HuH-7.5 (cell line): ENCODE measurements around the gene DAB1.
"Not testable (repeated sequence)": the region's sequence is repeated elsewhere in the genome, so short reads cannot be mapped to it uniquely, and the experiment has no call there.

Experiments used
- DNase-seq: peaks from one replicate; pipeline ENCODE4 v3.0.0; 2011; ENCODE audit warnings: low spot score

DAB1 gene

GRCh38 chr1:57270927-57271698 is 152.7 kb downstream of the DAB1 start:
- DNase-seq, result no peak

GRCh38 chr1:57269630-57270225 is 154.1 kb downstream of the DAB1 start:
- no peak for DNase-seq

GRCh38 chr1:57265104-57265503 is 158.8 kb downstream of the DAB1 start:
- no peak for DNase-seq

GRCh38 chr1:57262472-57262871 is 161.4 kb downstream of the DAB1 start:
- DNase-seq, result no peak

- DNase-seq, result no peak
Observed at GRCh38 chr1:57258557-57259325, 165.1 kb downstream of the DAB1 start.

GRCh38 chr1:57255945-57256344 is 167.9 kb downstream of the DAB1 start:
- no peak for DNase-seq

- no peak for DNase-seq
Observed at GRCh38 chr1:57254022-57254421, 169.8 kb downstream of the DAB1 start.

GRCh38 chr1:57252597-57253294 is 171.1 kb downstream of the DAB1 start:
- no peak for DNase-seq

- no peak for DNase-seq
Observed at GRCh38 chr1:57250021-57250420, 173.8 kb downstream of the DAB1 start.

GRCh38 chr1:57249511-57249910 is 174.3 kb downstream of the DAB1 start:
- no peak for DNase-seq

GRCh38 chr1:57248830-57249229 is 175.0 kb downstream of the DAB1 start:
- DNase-seq, result no peak

- DNase-seq, result no peak
Observed at GRCh38 chr1:57238233-57238781, 185.6 kb downstream of the DAB1 start.

GRCh38 chr1:57235730-57236510 is 187.9 kb downstream of the DAB1 start:
- no peak for DNase-seq

- no peak for DNase-seq
Observed at GRCh38 chr1:57234459-57234858, 189.4 kb downstream of the DAB1 start.

GRCh38 chr1:57232500-57232899 is 191.4 kb downstream of the DAB1 start:
- DNase-seq, result no peak

- DNase-seq, result no peak
Observed at GRCh38 chr1:57229998-57230397, 193.9 kb downstream of the DAB1 start.

GRCh38 chr1:57229076-57229475 is 194.8 kb downstream of the DAB1 start:
- DNase-seq, result no peak

- DNase-seq, result no peak
Observed at GRCh38 chr1:57222801-57223200, 201.1 kb downstream of the DAB1 start.

GRCh38 chr1:57222307-57222706 is 201.6 kb downstream of the DAB1 start:
- no peak for DNase-seq

GRCh38 chr1:57220905-57221304 is 203.0 kb downstream of the DAB1 start:
- not testable (repeated sequence) for DNase-seq

GRCh38 chr1:57218487-57219079 is 205.3 kb downstream of the DAB1 start:
- DNase-seq, result no peak
